Gastroesophageal sphincter (tissue), 4 donors: ENCODE measurements around the gene FMOD. TPM values are rescaled to one million over a fixed set of nuclear protein-coding genes. Genes with fewer than 3 reads are reported as not detected.
A peak's percentile ranks its signal among the peaks of the same experiment; 100 is the strongest.
"Not testable (repeated sequence)": the region's sequence is repeated elsewhere in the genome, so short reads cannot be mapped to it uniquely, and the experiment has no call there.

ENCODE experiments used
- ATAC-seq: fragments of 150-250 bp; one replicate; pipeline ENCODE4 v1.9.1; 2016; ENCODE audit warnings: mild to moderate bottlenecking, moderate library complexity
- H3K27ac ChIP-seq, 4 donors: fragments of 200-600 bp; sonication (generic) in 3 of 4; 1 replicate in 3 of 4; 2 replicates in 1 of 4; pipeline ENCODE4 v1.5.1; 2016 to 2019
- H3K27me3 ChIP-seq: fragments of 200-600 bp; sonication (generic); one replicate; pipeline ENCODE4 v1.5.1; 2019
- H3K36me3 ChIP-seq, 2 donors: fragments of 200-600 bp; sonication (generic); one replicate each; pipeline ENCODE4 v1.5.1; 2019; ENCODE audit warnings: control low read depth in 1 of 2
- H3K4me1 ChIP-seq, 3 donors: fragments of 200-600 bp; sonication (generic); 1 replicate in 2 of 3; 2 replicates in 1 of 3; pipeline ENCODE4 v1.5.1; 2016 to 2019; ENCODE audit warnings: control low read depth in 2 of 3
- H3K4me3 ChIP-seq, 2 donors: fragments of 200-600 bp; sonication (generic); one replicate each; pipeline ENCODE4 v1.5.1; 2019; ENCODE audit warnings: mild to moderate bottlenecking in 1 of 2, moderate library complexity in 1 of 2
- H3K9me3 ChIP-seq, 3 donors: fragments of 200-600 bp; sonication (generic); one replicate each; pipeline ENCODE4 v1.5.1; 2017 to 2019; ENCODE audit warnings: control low read depth in 2 of 3
- CTCF ChIP-seq, 4 experiments: fragments of 200-600 bp in 2 of 4; fragments of 450-650 bp in 2 of 4; sonication (generic) in 1 of 4; IDR thresholded peaks; one replicate each; pipeline ENCODE4 v1.5.1; 2017 to 2019; ENCODE audit warnings: antibody characterized with exemption in 4 of 4, mild to moderate bottlenecking in 2 of 4, moderate library complexity in 2 of 4
- EP300 ChIP-seq: sonication (generic); formaldehyde crosslinking; IDR thresholded peaks from one replicate; pipeline ENCODE4 v1.6.1; 2017; ENCODE audit warnings: antibody characterized with exemption, mild to moderate bottlenecking
- POLR2A ChIP-seq, 2 donors: fragments of 450-650 bp; IDR thresholded peaks; one replicate each; pipeline ENCODE4 v1.6.1; 2017; ENCODE audit warnings: antibody characterized with exemption in 2 of 2, mild to moderate bottlenecking in 2 of 2, moderate library complexity in 1 of 2
- POLR2AphosphoS5 ChIP-seq: sonication (generic); formaldehyde crosslinking; IDR thresholded peaks from one replicate; pipeline ENCODE4 v1.6.1; 2017; ENCODE audit warnings: antibody characterized with exemption
- WGBS, 2 donors: methylation state at CpG; one replicate each; pipeline ENCODE4 v1.1.5; 2018; ENCODE audit warnings: low coverage in 1 of 2; 5-methylcytosine and 5-hydroxymethylcytosine counted together
- total RNA-seq, 4 donors: library from RNA; depleted of rRNA; stranded (reverse); fragments of >200 nt; gene quantifications; one replicate each; pipeline ENCODE4 v1.1.0, GENCODE V29; 2016

The FMOD gene
- total RNA-seq, 4 donors from 2014 or later = 19.3 to 53.6 (median 37.9) TPM

- TF ChIP-seq CTCF (IDR thresholded peaks at IDR 0.05) = no peak
- no peak overlapping the region for H3K27ac ChIP-seq
- H3K4me1 ChIP-seq = peaks cover 0 to 11% (median 7%) of the 10 kb centered on the region in 3 donors
- no peak overlapping the region for H3K4me3 ChIP-seq
- no peaks in the 10 kb centered on the region for H3K36me3 ChIP-seq
- no peaks in the 10 kb centered on the region for H3K27me3 ChIP-seq
- H3K9me3 ChIP-seq = no peaks in the 10 kb centered on the region
- ATAC-seq = no peak
Measured at GRCh38 chr1:203301331-203301668, 49.6 kb downstream of the FMOD start.

- Histone ChIP-seq H3K36me3 (no peaks in the 10 kb centered on the region), H3K4me1 (peaks cover 0 to 11% (median 7%) of the 10 kb centered on the region in 3 donors), H3K27me3 (no peaks in the 10 kb centered on the region), H3K9me3 (no peaks in the 10 kb centered on the region), H3K27ac (no peak overlapping the region), H3K4me3 (no peak overlapping the region)
- no peak for TF ChIP-seq POLR2AphosphoS5
- no peak for ATAC-seq
- 77 to 80% methylated on average over 5 to 9 of the region's 11 CpGs for WGBS, 2 donors
Measured at GRCh38 chr1:203300441-203301330, 50.2 kb downstream of the FMOD start.

DNA sequence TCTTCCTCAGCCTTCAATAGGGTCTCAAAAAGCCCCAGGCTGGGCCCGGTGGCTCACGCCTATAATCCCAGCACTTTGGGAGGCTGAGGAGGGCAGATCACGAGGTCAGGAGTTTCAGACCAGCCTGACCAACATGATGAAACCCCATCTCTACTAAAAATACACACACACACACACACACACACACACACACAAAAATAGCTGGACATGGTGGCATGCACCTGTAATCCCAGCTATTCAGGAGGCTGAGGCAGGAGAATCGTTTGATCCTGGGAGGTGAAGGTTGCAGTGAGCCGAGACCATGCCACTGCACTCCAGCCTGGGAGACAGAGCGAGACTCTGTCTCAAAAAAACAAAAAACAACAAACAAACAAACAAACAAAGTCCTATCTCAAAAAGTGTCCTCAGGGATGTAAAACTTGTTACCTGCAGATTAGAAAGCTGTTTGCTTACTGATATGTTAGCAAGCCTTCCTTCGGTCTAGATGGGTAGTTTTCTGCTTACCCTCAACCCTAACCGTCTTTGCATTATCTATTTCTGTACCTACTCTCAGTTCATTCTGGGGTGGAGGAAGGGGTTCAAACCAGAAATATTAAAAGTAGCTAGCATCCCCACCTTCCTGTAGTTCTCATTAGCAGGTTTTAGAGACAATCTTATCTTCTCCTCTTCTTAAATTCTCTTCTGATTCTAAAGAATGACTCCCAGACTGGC is 51.0 kb downstream of the FMOD start:
- H3K4me3 ChIP-seq, H3K27me3 ChIP-seq, H3K4me1 ChIP-seq, H3K36me3 ChIP-seq, H3K9me3 ChIP-seq, H3K27ac ChIP-seq, ATAC-seq: not testable (repeated sequence)
- WGBS, 2 donors = 90 to 97% methylated on average over 6 to 7 of the region's 8 CpGs

GRCh38 chr1:203299169-203299568 is 51.8 kb downstream of the FMOD start:
- no peak for ATAC-seq
- Histone ChIP-seq H3K4me1 (peaks cover 0 to 2% (median 0%) of the 10 kb centered on the region in 3 donors), H3K27ac (no peak overlapping the region), H3K36me3 (no peaks in the 10 kb centered on the region), H3K4me3 (no peak overlapping the region), H3K9me3 (no peaks in the 10 kb centered on the region), H3K27me3 (no peaks in the 10 kb centered on the region)
- no peak for TF ChIP-seq POLR2AphosphoS5
- no peak for TF ChIP-seq EP300
- TF ChIP-seq CTCF (IDR thresholded peaks at IDR 0.05) = no peak
- no peak for TF ChIP-seq POLR2A (IDR thresholded peaks at IDR 0.05)
- 83% methylated on average over 1 to 4 of the region's 4 CpGs for WGBS, 2 donors

DNA sequence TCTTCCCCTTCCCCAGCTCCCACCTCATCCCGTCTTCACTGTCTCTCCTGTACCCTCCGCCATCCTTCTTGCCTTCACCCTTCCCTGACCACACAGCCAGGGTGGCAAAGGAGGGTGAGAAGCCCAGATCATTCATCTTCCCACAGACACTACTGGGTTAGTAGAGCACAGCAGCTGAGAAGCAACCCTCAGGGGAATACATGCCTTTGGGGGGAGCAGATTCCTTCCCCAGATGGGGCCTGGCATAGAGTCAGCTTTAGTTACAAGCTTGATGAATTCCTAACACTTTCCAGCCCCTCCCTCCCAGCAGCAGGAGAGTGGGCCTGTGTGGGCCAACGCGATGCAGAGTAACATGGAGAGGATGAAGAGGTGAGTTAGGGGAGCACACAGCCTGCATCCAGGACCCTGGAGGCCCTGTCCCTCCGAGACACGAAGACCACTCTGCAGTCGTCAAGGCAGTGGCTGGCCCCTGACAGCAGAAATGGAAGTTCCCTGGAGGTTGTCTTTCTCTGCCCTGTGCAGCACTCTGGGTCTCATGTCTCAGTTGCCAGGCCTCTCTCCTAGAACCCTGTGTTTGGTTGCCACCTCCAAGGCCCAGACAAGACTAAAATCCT is 54.4 kb downstream of the FMOD start:
- Histone ChIP-seq H3K27ac (peak overlapping the region in 1 of 4 donors; percentile 27), H3K4me1 (peaks cover 0 to 3% (median 0%) of the 10 kb centered on the region in 3 donors), H3K36me3 (no peaks in the 10 kb centered on the region), H3K27me3 (no peaks in the 10 kb centered on the region), H3K4me3 (no peak overlapping the region), H3K9me3 (no peaks in the 10 kb centered on the region)
- WGBS, 2 donors = 63 to 88% methylated on average over 2 to 3 of the region's 7 CpGs
- TF ChIP-seq POLR2AphosphoS5 (peak; percentile 11), CTCF (IDR thresholded peaks at IDR 0.05) (no peak)
- ATAC-seq = peak; percentile 21
